ENCODE results near the gene ATOSA.

DNA sequence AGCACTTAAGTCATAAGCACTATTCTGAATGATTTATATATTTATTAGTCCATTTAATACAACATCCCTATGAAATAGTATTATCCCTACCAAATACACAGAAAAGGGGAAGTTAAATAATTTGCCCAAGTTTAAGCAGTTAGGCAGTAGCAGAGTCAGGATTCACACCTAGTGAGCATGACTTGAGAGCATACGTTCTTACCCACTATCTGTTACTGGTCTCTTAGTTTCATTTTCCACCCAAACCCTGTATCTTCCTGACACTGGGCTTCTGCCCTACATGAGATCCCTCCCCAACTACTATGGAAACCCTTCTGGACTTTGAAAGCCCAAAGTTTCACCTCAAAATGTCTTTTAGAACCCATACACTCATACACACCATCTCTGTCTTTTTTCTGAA, 4.4 kb upstream of the ATOSA start:
- TF ChIP-seq, protein P1, sequence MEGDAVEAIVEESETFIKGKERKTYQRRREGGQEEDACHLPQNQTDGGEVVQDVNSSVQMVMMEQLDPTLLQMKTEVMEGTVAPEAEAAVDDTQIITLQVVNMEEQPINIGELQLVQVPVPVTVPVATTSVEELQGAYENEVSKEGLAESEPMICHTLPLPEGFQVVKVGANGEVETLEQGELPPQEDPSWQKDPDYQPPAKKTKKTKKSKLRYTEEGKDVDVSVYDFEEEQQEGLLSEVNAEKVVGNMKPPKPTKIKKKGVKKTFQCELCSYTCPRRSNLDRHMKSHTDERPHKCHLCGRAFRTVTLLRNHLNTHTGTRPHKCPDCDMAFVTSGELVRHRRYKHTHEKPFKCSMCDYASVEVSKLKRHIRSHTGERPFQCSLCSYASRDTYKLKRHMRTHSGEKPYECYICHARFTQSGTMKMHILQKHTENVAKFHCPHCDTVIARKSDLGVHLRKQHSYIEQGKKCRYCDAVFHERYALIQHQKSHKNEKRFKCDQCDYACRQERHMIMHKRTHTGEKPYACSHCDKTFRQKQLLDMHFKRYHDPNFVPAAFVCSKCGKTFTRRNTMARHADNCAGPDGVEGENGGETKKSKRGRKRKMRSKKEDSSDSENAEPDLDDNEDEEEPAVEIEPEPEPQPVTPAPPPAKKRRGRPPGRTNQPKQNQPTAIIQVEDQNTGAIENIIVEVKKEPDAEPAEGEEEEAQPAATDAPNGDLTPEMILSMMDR (conservative IDR thresholded peaks at IDR 0.05 in 1 of 2, IDR thresholded peaks at IDR 0.05 in 1 of 2; ENCODE audit: low read depth in 1 of 2, low read length in 2 of 2): no peak
- TF ChIP-seq EZH2 (IDR thresholded peaks at IDR 0.05; ENCODE audit: low read length, missing control alignments): no peak
